ENCODE data around the gene UBASH3A. TPM values are rescaled to one million over a fixed set of nuclear protein-coding genes. Genes with fewer than 3 reads are reported as not detected.

UBASH3A gene
- total RNA-seq, 1 donor from 2014 or later, result 6.4 TPM

GRCh38 chr21:42455196-42455595, 51.5 kb downstream of the UBASH3A start:
- intact Hi-C loops (cut with DNase I), result no loop called here
- Histone ChIP-seq H3K36me3 (no peaks in the 10 kb centered on the region), H3K9me3 (no peaks in the 10 kb centered on the region), H3K27ac (no peak overlapping the region), H3K4me3 (no peak overlapping the region), H3K27me3 (no peaks in the 10 kb centered on the region), H3K4me1 (no peaks in the 10 kb centered on the region)
- TF ChIP-seq CTCF (IDR thresholded peaks at IDR 0.05) (no peak), POLR2A (IDR thresholded peaks at IDR 0.05) (no peak), POLR2AphosphoS5 (IDR thresholded peaks at IDR 0.05; ENCODE audit: insufficient read depth in 1 of 2, low read depth in 1 of 2) (no peak)
- DNase-seq (ENCODE audit: extremely low spot score in 2 of 2), result no peak

GRCh38 chr21:42455754-42456440, 52.2 kb downstream of the UBASH3A start:
- H3K9me3 ChIP-seq, result no peaks in the 10 kb centered on the region
- H3K27ac ChIP-seq, result no peak overlapping the region
- intact Hi-C loops (cut with DNase I), result no loop called here
- no peaks in the 10 kb centered on the region for H3K27me3 ChIP-seq
- TF ChIP-seq POLR2AphosphoS5 (IDR thresholded peaks at IDR 0.05; ENCODE audit: insufficient read depth in 1 of 2, low read depth in 1 of 2) (no peak), POLR2A (IDR thresholded peaks at IDR 0.05) (no peak), CTCF (IDR thresholded peaks at IDR 0.05) (no peak)
- no peaks in the 10 kb centered on the region for H3K36me3 ChIP-seq
- DNase-seq (ENCODE audit: extremely low spot score in 2 of 2), result no peak
- H3K4me1 ChIP-seq, result no peaks in the 10 kb centered on the region
- H3K4me3 ChIP-seq, result no peak overlapping the region

- no peak overlapping the region for H3K4me3 ChIP-seq
- no peaks in the 10 kb centered on the region for H3K36me3 ChIP-seq
- H3K27ac ChIP-seq, result no peak overlapping the region
- no peaks in the 10 kb centered on the region for H3K4me1 ChIP-seq
- H3K9me3 ChIP-seq, result no peaks in the 10 kb centered on the region
- TF ChIP-seq POLR2A (IDR thresholded peaks at IDR 0.05), result no peak
- no peaks in the 10 kb centered on the region for H3K27me3 ChIP-seq
- intact Hi-C loops (cut with DNase I), result no loop called here
- no peak for DNase-seq (ENCODE audit: extremely low spot score in 2 of 2)
Observed at GRCh38 chr21:42456457-42456856, 52.8 kb downstream of the UBASH3A start.

GRCh38 chr21:42459082-42459460, 55.4 kb downstream of the UBASH3A start:
- no peak for DNase-seq (ENCODE audit: extremely low spot score in 2 of 2)
- H3K4me1 ChIP-seq, result no peaks in the 10 kb centered on the region

GRCh38 chr21:42459546-42460215, 56.0 kb downstream of the UBASH3A start:
- no peaks in the 10 kb centered on the region for H3K36me3 ChIP-seq
- no peak for DNase-seq (ENCODE audit: extremely low spot score in 2 of 2)
- no peak for TF ChIP-seq POLR2AphosphoS5 (IDR thresholded peaks at IDR 0.05; ENCODE audit: insufficient read depth in 1 of 2, low read depth in 1 of 2)
- TF ChIP-seq CTCF (IDR thresholded peaks at IDR 0.05), result no peak
- TF ChIP-seq POLR2A (IDR thresholded peaks at IDR 0.05), result no peak
- no peaks in the 10 kb centered on the region for H3K9me3 ChIP-seq
- H3K27me3 ChIP-seq, result no peaks in the 10 kb centered on the region
- intact Hi-C loops (cut with DNase I), result no loop called here
- no peaks in the 10 kb centered on the region for H3K4me1 ChIP-seq
- no peak overlapping the region for H3K4me3 ChIP-seq
- H3K27ac ChIP-seq, result no peak overlapping the region

More at GRCh38 chr21:42459082-42459460, 55.4 kb downstream of the UBASH3A start:
- no peak overlapping the region for H3K27ac ChIP-seq
- no peaks in the 10 kb centered on the region for H3K36me3 ChIP-seq
- no peak for TF ChIP-seq POLR2AphosphoS5 (IDR thresholded peaks at IDR 0.05; ENCODE audit: insufficient read depth in 1 of 2, low read depth in 1 of 2)
- no peak for TF ChIP-seq POLR2A (IDR thresholded peaks at IDR 0.05)
- TF ChIP-seq CTCF (IDR thresholded peaks at IDR 0.05), result no peak
- H3K4me3 ChIP-seq, result no peak overlapping the region
- no peaks in the 10 kb centered on the region for H3K27me3 ChIP-seq
- intact Hi-C loops (cut with DNase I), result no loop called here
- no peaks in the 10 kb centered on the region for H3K9me3 ChIP-seq
